Measurements from ENCODE around the gene DYNC1I2.

Gene DYNC1I2

GRCh38 chr2:171687287-171688128 is at the start of gene DYNC1I2:
Gene DYNC1I2 (plus strand): TSS chr2:171687469. CDS start chr2:171690156, 2,687 bp downstream.
- peak; percentile 77 for DNase-seq

- DNase-seq, result no peak
Measured at GRCh38 chr2:171651667-171652415, 35.4 kb upstream of the DYNC1I2 start.

- DNase-seq, result peak; percentile 17
Measured at GRCh38 chr2:171652416-171652785, 34.9 kb upstream of the DYNC1I2 start.

GRCh38 chr2:171655586-171655985 is 31.7 kb upstream of the DYNC1I2 start:
- DNase-seq, result no peak

GRCh38 chr2:171667041-171667440 is 20.2 kb upstream of the DYNC1I2 start:
- no peak for DNase-seq

- DNase-seq, result no peak
Measured at GRCh38 chr2:171668183-171668582, 19.1 kb upstream of the DYNC1I2 start.

- DNase-seq, result no peak
Measured at GRCh38 chr2:171669121-171669520, 18.1 kb upstream of the DYNC1I2 start.

- DNase-seq, result no peak
Measured at GRCh38 chr2:171670655-171671054, 16.6 kb upstream of the DYNC1I2 start.

GRCh38 chr2:171671867-171672266 is 15.4 kb upstream of the DYNC1I2 start:
- DNase-seq, result no peak

GRCh38 chr2:171673905-171674304 is 13.4 kb upstream of the DYNC1I2 start:
- DNase-seq, result no peak

GRCh38 chr2:171675810-171676345 is 11.4 kb upstream of the DYNC1I2 start:
- no peak for DNase-seq

- DNase-seq, result no peak
Measured at GRCh38 chr2:171678619-171679018, 8.7 kb upstream of the DYNC1I2 start.

- no peak for DNase-seq
Measured at GRCh38 chr2:171688129-171688465, 828 bp downstream of the DYNC1I2 start.

GRCh38 chr2:171692331-171692730 is 5.1 kb downstream of the DYNC1I2 start:
- no peak for DNase-seq

GRCh38 chr2:171702781-171703556 is 15.7 kb downstream of the DYNC1I2 start:
- DNase-seq, result no peak

- no peak for DNase-seq
Measured at GRCh38 chr2:171703574-171704347, 16.5 kb downstream of the DYNC1I2 start.

- DNase-seq, result no peak
Measured at GRCh38 chr2:171706152-171706803, 19.0 kb downstream of the DYNC1I2 start.

- no peak for DNase-seq
Measured at GRCh38 chr2:171707752-171708151, 20.5 kb downstream of the DYNC1I2 start.

- no peak for DNase-seq
Measured at GRCh38 chr2:171709011-171709685, 21.9 kb downstream of the DYNC1I2 start.

GRCh38 chr2:171711351-171711750 is 24.1 kb downstream of the DYNC1I2 start:
- DNase-seq, result no peak

GRCh38 chr2:171712051-171712450 is 24.8 kb downstream of the DYNC1I2 start:
- DNase-seq, result no peak

Data from GOT3 (cell line).